Activated T-cell treated with anti-CD3 and anti-CD28 coated beads for 4 hours (primary cell): ENCODE results near the gene NTN1.

Experiments used
- DNase-seq: peaks from one replicate; pipeline ENCODE4 v3.0.0-alpha.2; 2020

NTN1 gene

DNA sequence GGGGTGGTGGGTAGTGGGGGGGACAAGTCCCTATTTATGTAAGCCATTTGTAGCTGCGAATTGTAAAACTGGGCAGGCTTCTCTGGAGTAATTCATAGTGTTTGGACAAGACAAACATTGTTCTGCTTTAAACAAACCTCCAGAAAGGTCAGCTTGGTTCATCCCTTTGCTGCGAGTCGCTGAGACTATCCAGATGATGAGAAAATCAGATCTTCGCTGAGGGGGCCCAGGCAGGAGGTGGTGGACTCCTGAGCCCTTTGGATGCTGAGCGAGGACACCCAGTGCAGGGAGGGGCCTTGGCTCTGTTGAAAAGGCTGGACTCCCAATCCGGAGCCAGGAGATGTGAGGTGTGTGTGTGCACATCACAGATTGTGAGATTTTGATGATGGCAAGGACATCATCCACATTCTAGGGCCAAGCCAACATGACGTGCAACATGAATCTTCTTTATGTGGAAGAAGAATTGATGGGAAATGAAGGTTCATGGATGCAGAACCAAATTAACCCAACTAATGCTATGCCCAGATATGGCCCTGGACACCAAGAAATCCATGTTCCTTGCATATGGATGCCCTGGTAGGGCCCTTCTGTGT is 15.0 kb upstream of the NTN1 start:
- no peak for DNase-seq

DNA sequence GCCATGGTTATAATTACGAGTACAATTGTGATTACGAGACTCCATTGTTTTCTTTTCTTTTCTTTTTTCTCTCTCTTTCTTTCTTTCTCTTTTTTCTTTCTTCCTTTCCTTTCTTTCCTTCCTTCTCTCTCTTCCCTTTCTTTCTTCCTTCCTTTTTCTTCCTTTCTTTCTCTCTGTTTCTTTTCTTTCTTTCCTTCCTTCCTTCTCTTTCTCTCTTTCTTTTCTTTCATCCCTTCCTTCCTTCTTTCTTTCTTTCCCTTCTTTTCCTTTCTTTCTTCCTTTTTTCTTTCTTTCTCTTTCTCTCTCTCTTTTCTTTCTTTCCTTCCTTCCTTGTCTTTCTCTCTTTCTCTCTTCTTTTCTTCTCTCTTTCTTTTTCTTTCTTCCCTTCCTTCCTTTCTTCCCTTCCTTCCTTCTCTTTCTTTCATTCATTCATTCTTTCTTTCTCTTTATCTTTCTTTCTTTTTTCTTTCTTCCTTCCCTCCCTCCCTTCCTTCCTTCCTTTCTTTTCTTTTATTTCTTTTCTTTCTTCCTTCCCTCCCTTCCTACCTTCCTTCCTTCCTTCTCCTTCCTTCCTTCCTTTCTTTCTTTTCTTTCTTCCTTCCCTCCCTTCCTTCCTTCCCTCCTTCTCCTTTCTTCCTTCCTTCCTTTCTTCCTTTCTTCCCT is 14.1 kb upstream of the NTN1 start:
- no peak for DNase-seq

DNA sequence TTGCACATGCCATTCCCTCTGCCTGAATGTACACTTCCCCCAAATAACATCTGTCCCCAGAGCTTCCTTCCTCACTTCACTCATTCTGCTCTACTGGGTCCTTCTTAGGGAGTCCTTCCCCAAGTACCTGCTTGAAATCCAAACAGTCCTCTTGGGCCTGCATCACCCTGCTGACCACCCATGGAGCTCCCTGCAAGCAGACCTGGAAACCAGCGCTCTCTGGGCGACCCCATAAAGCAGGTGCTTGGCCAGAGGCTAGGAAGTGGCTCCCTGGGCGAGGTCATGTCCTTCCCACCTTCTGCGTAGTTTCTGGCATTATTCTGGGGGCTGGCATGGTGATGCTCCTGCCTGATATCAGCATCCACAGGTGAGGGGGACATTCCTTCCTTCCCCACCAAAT is 12.2 kb upstream of the NTN1 start:
- no peak for DNase-seq

DNA sequence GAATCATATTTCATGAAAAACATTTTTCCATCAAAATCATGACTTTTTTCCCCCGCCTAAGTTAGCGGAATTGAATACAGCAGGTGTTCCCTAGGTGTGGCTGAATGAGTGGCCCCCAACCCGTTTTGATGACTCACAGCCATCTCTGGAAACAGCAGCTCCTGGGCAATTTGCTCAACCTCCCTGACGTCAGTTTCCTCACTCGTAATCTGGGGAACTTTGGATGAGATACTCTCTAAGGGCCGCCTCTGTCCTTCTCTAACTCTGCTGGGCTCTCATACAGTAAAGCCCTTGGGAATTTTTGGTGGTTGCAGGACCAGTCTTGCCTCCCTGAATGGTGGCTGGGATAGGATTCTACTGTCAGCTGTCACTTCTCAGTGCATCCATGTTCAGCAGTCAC is 11.6 kb upstream of the NTN1 start:
- no peak for DNase-seq

DNA sequence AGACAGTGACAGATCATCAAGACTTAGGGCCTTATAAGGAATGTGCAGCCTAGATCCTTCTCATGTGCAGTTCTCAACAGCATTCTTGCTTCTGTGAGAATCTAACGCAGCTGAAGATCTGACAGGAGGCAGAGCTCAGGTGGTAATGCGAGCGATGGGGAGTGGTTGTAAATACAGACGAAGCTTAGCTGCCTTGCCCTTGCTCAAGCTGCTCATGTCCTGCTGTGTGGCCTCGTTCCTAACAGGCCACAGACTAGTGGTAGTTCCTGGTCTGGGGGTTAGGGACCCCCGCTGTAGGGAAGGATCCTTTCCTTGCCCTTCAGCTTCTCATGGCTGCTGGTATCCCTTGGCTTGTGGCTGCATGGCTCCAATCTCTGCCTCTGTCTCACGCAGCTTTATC is 10.3 kb upstream of the NTN1 start:
- DNase-seq = no peak

DNA sequence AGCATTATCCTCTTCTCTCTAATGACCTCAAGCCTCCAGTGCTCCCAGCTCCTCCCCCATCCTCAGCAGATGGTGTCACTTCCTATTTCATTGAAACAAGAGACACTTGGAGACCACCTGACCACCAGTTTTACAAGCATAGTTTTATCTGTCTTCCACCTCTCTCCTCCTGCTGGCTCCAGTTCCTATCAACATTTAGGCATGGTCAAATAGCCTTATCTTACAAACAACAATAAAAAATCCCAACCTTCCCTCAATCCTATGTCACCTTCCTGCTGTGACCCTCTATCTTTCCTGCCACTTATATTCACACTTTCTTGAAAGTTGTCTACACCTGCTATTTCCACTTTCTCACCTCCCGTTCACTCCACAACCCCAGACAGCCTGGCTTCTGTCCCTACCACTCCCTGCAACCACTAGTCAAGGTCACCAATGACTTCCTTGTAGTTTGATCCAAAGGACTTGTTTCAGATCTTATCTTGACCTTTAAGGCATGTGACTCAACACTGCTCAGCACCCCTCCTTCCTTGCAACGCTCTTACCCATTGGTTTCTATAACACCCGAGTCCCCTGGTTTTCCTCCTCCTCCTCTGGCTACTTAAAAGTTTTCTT is 4.3 kb upstream of the NTN1 start:
- no peak for DNase-seq

DNA sequence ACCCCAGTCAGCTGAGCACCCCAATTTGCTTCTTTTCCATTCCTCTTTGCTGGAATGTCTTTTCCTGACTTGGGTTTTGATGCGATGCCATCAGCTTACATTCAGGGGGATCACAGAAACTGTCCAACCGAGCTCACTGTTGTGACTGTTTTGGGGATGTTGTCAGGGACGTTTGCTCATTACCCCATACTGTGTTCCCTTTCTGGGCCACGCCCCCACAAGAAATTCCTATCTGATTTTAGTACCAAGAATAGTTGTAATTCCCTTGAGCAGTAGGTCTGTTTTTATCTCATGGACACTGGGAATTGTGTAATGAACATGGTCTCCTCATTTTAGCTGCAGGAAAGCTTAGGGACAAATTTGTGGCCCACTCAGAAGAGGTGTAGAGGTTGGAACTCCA is 2.6 kb upstream of the NTN1 start:
- no peak for DNase-seq

DNA sequence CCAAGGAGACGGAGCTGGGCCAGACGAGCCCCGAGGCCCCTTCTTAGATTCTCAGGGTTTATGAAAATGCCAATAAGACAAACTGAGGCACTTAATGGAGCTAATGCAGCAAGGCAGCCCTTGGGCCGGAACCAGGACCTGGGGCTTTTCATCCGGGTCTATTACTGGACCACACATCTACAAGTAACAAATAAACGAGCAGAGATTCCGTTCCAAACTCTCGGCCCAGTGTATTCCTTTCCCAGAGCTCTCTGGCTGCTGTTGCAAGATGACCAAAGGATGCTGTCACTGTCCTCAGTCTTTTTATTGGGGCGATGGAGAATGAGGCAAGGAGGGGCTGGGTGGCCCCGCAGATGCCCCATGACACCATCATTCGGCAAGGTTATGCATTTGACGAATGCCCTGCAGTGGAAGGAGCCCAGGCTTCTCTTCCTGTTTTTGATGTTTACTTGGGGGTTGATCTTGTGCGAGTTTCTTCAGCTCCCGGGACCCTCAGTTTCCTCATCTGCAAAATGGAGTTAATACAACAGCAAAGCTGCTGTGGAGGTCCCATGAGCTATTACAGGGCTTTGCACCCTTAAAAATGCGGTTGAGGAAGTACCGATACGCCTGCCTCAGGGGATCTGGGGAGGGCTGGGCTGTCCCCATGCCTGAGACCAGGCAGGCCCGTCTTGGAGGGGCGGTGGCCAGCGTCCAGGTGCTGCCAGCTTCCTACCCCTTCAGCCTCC is 1.1 kb upstream of the NTN1 start:
- DNase-seq = no peak

DNA sequence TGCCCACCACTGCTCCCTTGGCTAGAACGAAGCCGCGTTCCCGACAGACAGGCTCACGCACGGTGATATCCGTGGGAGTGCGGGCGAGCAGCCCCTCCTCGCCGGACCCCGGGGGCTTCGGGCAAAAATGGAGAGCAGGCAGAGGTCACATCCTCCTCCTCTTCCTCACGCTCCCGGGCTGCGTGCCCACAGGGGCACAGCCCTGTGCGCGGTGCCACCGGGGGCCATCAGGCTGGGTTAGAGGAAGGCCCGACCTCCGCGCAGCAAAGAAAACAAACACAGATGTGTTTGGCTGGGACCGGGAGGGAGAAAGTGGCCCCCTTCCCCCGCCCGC is 519 bp upstream of the NTN1 start:
- DNase-seq = no peak

DNA sequence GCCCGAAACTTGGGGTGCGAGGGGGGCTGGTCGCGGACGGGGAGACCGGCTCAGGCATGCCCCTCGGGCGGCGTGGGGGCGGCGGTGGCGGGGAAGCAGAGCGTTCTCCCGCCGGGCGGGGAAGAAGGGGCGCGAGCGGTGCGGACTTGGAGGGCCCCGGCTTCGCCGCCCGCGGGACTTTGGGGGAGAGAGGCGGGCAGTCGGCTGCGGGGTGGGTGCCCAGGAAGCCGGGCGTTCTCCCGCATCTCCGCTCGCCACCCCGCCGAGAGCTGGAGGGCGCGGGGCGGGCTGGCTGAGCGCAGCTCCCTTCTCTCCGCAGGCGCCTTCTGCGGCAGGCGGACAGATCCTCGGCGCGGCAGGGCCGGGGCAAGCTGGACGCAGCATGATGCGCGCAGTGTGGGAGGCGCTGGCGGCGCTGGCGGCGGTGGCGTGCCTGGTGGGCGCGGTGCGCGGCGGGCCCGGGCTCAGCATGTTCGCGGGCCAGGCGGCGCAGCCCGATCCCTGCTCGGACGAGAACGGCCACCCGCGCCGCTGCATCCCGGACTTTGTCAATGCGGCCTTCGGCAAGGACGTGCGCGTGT is 772 bp downstream of the NTN1 start:
- DNase-seq = no peak

DNA sequence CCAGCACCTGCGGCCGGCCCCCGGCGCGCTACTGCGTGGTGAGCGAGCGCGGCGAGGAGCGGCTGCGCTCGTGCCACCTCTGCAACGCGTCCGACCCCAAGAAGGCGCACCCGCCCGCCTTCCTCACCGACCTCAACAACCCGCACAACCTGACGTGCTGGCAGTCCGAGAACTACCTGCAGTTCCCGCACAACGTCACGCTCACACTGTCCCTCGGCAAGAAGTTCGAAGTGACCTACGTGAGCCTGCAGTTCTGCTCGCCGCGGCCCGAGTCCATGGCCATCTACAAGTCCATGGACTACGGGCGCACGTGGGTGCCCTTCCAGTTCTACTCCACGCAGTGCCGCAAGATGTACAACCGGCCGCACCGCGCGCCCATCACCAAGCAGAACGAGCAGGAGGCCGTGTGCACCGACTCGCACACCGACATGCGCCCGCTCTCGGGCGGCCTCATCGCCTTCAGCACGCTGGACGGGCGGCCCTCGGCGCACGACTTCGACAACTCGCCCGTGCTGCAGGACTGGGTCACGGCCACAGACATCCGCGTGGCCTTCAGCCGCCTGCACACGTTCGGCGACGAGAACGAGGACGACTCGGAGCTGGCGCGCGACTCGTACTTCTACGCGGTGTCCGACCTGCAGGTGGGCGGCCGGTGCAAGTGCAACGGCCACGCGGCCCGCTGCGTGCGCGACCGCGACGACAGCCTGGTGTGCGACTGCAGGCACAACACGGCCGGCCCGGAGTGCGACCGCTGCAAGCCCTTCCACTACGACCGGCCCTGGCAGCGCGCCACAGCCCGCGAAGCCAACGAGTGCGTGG is 1.5 kb downstream of the NTN1 start:
- no peak for DNase-seq

DNA sequence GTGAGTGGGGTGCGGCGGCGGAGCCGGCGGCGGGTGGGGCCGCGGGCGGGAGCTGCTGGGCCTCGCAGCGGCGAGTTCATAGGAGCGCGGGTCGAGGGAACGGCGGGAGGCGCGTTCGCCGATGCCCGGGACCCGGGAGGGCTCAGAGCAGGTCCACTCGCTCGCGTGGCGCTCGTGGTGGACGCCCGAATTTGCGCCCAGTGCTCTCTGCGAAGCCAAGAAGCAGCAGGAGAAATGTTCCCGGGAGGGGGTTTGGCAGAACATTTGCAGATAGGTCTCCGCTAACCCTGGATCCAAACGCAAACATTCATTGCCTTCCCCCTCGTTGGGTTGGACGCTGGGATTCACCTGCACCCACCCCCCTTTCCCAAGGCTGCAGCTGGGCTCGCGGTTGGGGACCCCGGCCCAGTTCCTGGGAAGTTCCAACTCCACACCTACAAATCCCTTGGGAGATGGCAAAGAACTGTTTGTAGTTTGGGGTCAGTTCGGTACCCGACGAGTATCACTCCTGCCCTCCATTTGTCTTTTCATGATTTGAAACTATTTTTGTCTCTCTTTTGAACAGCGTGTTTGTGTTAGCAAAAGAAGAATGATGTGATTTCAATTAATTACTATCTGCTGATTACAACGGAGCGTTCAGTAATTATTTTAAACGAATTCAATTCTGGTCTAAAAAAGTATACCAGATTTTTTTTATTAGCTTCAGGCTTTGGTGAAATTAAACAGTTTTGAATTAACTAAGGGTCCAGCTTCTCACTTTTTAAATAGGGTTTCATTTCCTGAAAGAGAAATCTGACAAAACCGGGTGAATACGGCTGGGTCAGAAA is 2.3 kb downstream of the NTN1 start:
- DNase-seq = no peak

DNA sequence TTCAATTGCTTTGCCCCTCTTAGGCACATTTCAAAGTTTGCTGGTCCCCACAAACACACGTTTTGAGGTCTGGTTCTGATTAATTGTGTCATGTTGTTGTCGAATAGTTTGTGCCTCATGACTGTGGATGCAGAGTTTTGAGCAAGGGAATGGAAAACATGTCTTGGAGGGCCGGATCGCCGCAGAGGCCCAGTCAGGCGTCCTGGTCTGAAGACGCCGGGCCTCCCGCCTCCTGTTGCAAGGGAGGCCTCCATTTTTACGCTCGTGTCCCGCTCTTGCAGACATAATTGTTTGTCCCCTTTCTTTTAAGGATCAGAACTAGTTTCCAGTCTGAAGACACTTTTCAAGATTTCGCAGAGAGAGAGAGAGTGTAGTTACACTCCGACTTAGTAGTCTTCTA is 3.2 kb downstream of the NTN1 start:
- no peak for DNase-seq

DNA sequence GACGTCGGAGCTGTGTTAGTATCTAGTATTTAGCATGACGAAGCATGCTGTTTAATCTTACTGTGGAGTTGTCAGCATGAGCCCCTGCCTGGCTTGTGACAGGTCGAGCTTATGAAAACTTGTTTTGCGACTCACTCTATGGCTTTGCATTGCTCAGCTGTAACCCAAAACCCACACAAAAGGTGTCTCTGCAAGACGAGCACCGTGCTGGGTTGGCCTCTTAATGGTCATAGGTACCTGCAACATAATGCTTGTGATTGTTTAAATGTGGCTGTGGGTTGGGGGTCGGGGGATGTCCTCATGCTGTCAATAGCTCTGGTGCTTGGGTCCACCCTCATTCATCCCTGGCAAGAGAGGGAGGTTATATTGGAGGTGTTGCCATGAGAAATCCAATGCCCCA is 5.4 kb downstream of the NTN1 start:
- no peak for DNase-seq

DNA sequence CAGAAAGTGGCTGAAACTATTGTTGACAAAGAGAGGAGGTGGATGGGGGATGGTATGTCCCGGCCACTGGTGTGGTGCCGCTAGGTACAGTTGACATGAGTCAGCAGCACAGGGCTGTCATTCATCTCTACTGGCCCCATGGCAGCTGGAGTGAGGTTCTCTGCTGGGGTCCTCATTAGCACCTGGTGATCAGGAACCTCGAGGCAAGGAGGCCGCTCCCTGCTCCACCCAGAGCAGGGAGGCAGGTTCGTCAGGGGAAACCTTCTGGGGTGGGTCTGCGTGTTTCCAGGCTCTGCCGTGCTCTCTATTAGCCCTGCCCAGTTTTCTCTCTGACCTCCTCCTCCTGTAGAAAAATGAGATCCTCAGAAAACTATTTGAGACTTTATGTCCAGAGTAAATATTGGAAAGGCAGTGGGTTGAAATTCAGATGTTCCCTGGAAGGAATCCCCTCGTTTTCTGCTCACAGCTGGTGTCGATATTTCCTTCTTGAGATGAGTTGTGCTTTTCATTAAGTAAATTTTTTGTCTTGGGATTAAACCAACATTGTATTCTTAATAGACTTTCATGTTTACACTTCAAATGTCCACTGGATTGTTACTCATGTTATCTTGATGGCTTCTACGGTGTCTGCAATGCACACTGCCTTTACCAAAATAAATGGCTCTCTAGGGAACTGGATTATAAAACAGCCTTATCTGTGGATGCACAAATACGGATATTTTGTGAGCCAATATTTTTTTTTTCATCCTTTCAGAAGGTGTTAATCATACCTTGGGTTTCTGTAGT is 7.1 kb downstream of the NTN1 start:
- DNase-seq = no peak

DNA sequence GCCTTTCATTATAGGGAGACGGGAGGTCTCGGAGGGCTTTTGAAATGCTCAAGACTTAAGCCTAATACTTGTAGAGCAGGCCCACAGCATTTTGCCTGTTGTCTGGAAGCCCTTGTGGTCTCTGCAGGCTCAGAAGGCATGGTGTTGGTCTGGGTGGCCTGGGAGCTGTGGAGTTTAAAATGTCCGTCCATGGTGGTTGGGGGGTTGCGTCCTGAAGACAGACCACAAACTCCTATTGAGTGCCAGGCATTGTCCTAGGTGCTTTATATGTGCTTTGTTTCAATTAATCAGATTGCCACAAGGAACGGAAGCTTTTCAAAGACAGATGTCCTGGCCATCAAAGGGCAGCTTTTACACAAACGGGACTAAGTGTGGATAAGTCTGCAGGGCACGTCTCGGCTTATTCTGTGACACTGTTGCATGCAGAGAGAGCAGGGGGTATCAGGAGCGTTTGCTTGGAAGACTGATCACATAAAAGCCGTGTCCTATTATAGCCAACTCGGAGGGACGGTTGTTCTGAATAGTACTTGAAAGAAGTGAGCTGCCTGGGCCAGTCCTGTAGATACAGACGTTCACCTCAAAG is 7.8 kb downstream of the NTN1 start:
- DNase-seq = no peak

DNA sequence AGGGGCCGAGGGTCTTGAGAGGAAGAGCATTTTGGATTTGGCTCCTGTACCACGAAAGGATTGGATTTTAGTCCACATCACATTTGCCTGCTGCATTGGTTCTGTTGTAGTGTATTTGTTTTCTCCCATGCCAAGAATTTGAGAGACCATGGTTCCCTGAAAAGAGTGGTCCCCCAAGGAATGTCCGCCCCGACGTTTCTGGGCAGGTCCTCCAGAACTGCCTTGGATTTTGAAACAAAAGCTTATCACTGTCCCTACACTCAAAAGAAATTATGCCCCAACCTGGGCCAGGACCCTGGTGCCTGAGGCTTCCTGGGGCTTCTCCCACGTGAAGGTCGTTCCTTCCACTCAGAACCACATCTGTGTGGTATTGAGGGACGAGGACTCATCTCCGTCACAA is 10.8 kb downstream of the NTN1 start:
- DNase-seq = no peak

DNA sequence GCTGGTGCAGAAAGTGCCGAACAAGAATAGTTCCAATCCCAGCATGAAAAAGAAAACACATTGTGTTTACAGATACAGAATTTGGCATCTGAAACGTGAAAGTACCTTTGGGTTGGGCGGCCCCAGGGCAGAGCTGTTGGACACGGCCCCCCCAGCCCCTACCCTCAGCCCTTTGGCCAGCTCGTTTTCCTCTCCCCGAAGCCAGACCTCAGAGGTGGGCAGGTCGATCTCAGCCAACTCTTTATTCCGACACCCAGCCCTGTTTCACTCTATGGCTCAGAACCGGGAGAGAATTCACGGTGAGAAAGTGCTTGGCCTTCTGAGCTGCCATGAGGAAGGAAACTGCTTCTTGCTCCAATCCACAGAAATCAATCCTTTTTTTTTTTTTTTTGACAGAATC is 11.3 kb downstream of the NTN1 start:
- no peak for DNase-seq

DNA sequence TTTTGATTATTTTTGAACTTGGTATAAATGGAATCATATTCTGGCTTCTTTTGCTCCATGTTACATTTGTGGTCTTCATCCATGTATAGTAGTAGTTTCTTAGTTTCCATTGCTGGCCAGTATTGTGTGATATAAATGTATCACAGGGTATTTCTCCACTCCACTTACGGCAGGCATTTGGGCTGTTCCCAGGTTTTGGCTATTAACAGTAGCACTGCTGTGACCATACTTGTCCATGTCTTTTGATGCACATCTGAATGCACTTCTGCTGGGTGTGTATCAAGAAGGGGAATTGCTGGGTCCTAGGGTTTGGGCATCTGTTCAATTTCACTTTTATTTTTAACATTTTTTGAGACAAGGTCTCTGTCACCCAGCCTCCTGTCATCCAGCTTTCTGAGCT is 13.9 kb downstream of the NTN1 start:
- no peak for DNase-seq

DNA sequence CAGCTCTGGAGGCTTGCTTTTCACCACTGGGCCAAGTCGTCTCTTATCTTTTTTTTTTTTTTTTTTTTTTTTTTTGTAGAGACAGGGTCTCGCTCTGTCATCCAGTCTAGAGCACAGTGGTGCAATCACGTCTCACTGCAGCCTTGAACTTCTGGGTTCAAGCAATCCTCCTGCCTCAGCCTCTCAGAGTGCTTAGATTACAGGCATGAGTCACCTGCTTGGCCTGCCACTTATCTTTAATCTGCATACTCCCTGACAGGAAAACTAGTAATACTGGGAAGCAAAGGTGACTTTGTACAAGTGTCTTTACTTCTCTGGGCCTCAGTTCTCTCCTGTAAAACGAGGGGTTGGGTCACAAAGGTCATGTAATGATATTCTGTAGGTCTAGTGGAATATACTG is 15.0 kb downstream of the NTN1 start:
- no peak for DNase-seq

DNA sequence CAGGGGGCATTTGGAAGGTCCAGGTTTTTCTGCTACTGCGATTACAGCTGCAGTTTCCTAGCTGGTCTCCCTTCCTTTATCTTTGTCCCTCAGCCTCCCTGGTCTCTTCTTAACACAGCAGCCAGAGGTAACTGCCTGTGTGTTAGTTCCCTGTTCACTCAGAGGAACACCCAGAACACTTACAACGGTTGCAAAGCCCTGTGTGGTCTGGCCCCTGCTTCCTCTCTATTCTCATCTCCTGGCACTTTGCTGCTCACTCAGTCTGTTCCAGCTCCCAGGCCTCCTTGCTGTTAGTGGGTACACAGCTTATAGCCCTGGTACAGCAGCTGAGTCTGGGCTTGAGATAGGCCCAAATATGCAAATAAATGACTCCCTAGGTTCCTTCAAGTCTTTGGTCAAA is 16.4 kb downstream of the NTN1 start:
- no peak for DNase-seq
